ENCODE measurements around the gene SUGCT. TPM values are rescaled to one million over a fixed set of nuclear protein-coding genes. Genes with fewer than 3 reads are reported as not detected.

The SUGCT gene
- polyA plus RNA-seq, 1 of the 3 experiments (the other 2 are of a cell fraction), result 53.7 TPM

DNA sequence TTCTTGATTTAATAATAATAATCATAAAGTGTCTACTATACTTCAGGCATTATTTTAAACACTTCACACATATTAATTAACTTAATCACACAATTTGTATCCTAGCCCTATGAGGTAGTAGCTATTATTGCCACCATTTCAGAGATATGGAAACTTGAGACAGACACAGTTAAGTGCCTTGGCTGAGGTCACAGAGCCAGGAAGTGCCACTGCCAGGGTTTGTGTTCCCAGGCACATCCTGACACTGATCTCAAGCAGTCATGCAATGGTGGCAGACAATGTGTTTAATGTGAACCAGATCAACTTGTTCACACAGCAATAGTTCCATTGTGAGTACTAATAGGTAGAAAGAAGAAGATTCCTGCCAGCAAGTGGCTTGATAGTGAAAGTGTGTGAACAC is 666.0 kb downstream of the SUGCT start:
- no peaks in the 10 kb centered on the region for H3K9me2 ChIP-seq
- no peak for TF ChIP-seq FOXM1 (IDR thresholded peaks at IDR 0.05; ENCODE audit: low read depth)
- no peak for TF ChIP-seq YY1 (IDR thresholded peaks at IDR 0.05; ENCODE audit: low read depth)
- TF ChIP-seq, protein P1, sequence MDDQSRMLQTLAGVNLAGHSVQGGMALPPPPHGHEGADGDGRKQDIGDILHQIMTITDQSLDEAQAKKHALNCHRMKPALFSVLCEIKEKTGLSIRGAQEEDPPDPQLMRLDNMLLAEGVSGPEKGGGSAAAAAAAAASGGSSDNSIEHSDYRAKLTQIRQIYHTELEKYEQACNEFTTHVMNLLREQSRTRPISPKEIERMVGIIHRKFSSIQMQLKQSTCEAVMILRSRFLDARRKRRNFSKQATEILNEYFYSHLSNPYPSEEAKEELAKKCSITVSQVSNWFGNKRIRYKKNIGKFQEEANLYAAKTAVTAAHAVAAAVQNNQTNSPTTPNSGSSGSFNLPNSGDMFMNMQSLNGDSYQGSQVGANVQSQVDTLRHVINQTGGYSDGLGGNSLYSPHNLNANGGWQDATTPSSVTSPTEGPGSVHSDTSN (IDR thresholded peaks at IDR 0.05), result no peak
- no peak overlapping the region for H3K9ac ChIP-seq
- no peaks in the 10 kb centered on the region for H3K9me3 ChIP-seq
- POLR2A ChIA-PET, result no interaction called here
- H3K4me2 ChIP-seq, result no peak overlapping the region
- peaks cover 6% of the 10 kb centered on the region for H3F3A ChIP-seq (replicated peaks; ENCODE audit: insufficient read depth)
- no peaks in the 10 kb centered on the region for H4K20me1 ChIP-seq (ENCODE audit: insufficient read depth)
- no peak for DNase-seq
- no peak overlapping the region for H3K4me3 ChIP-seq (ENCODE audit: low read depth in 2 of 2, low read length in 1 of 2)
- no peak overlapping the region for H2AFZ ChIP-seq (ENCODE audit: low read depth)
- H3K4me1 ChIP-seq (ENCODE audit: control insufficient read depth in 1 of 2, insufficient read depth in 2 of 2, low read depth in 1 of 2, low read length in 1 of 2), result peaks cover 12 to 27% of the 10 kb centered on the region in 2 experiments; a peak in 3 of 4 replicates
- no peaks in the 10 kb centered on the region for H3K27me3 ChIP-seq (ENCODE audit: insufficient read depth)
- peak overlapping the region; percentile 19 to 85; a peak in 3 of 4 replicates for H3K27ac ChIP-seq (ENCODE audit: low read depth in 2 of 2, low read length in 1 of 2)
- H3K79me2 ChIP-seq (ENCODE audit: insufficient read depth), result peaks cover 57% of the 10 kb centered on the region; the same call in 1 of the 2 replicates
- CTCF ChIA-PET, result interaction anchor here (1.1 to 1.3 kb wide), 2 partner anchors 8 to 21 kb away, joined by 3 to 4 read pairs; no protein-coding TSS in a partner anchor
- H3K36me3 ChIP-seq (replicated peaks in 1 of 2; ENCODE audit: control insufficient read depth in 1 of 2, insufficient read depth in 2 of 2, low read length in 1 of 2), result no peaks in the 10 kb centered on the region

DNA sequence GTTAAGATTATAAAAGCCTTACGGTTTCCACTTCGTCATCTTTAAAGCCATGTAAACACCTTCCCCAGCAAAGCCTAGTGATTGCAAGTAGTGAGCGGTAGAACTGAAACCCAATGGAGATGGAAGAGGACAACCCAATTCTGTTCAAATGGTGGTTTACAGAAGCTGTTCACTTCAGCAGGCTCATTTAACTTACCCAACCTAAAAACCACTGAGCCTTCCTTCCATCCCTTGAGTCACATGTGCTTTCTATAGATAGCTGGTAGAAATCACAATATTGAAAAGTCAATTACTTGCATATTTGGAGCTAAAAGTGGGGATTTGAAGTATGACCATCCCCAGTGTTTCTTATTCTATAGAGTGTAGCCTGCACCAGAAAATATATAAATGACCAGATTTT is 667.7 kb downstream of the SUGCT start:
- Histone ChIP-seq H3K4me2 (no peak overlapping the region), H3K9me3 (no peaks in the 10 kb centered on the region), H4K20me1 (ENCODE audit: insufficient read depth) (no peaks in the 10 kb centered on the region), H3K27me3 (ENCODE audit: insufficient read depth) (no peaks in the 10 kb centered on the region), H3K4me1 (ENCODE audit: control insufficient read depth in 1 of 2, insufficient read depth in 2 of 2, low read depth in 1 of 2, low read length in 1 of 2) (peaks cover 16 to 27% of the 10 kb centered on the region in 2 experiments), H3K27ac (ENCODE audit: low read depth in 2 of 2, low read length in 1 of 2) (peak overlapping the region in 1 of 2 experiments; percentile 19; a peak in 2 of 4 replicates), H2AFZ (ENCODE audit: low read depth) (no peak overlapping the region), H3K4me3 (ENCODE audit: low read depth in 2 of 2, low read length in 1 of 2) (no peak overlapping the region), H3K9ac (no peak overlapping the region), H3K79me2 (ENCODE audit: insufficient read depth) (peaks cover 52% of the 10 kb centered on the region), H3K36me3 (replicated peaks in 1 of 2; ENCODE audit: control insufficient read depth in 1 of 2, insufficient read depth in 2 of 2, low read length in 1 of 2) (no peaks in the 10 kb centered on the region), H3F3A (replicated peaks; ENCODE audit: insufficient read depth) (peaks cover 20% of the 10 kb centered on the region), H3K9me2 (no peaks in the 10 kb centered on the region)
- TF ChIP-seq YY1 (IDR thresholded peaks at IDR 0.05; ENCODE audit: low read depth) (no peak), SIN3A (IDR thresholded peaks at IDR 0.05; ENCODE audit: borderline replicate concordance, low read depth, low read length) (no peak), FOXM1 (IDR thresholded peaks at IDR 0.05; ENCODE audit: low read depth) (no peak), NFIC (IDR thresholded peaks at IDR 0.05; ENCODE audit: borderline replicate concordance) (no peak), GATA2 (CRISPR knock-in tag; IDR thresholded peaks at IDR 0.05) (no peak), MXI1 (IDR thresholded peaks at IDR 0.05; ENCODE audit: low read depth, low read length) (no peak), RAD21 (IDR thresholded peaks at IDR 0.05; ENCODE audit: low read length) (no peak), RXRA (IDR thresholded peaks at IDR 0.05; ENCODE audit: borderline replicate concordance, low read depth) (no peak), MEF2A (IDR thresholded peaks at IDR 0.05; ENCODE audit: borderline replicate concordance, low read depth) (no peak)
- TF ChIP-seq, protein P2, sequence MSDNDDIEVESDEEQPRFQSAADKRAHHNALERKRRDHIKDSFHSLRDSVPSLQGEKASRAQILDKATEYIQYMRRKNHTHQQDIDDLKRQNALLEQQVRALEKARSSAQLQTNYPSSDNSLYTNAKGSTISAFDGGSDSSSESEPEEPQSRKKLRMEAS (IDR thresholded peaks at IDR 0.05; ENCODE audit: low read depth), result no peak
- ChIA-PET CTCF (interaction anchor here (0.7 to 1.8 kb wide), 6 partner anchors 10 to 178 kb away, joined by 3 to 4 read pairs (median 3); no protein-coding TSS in a partner anchor), POLR2A (interaction anchor here (0.6 kb wide), 1 partner anchor 20 kb away, joined by 3 read pairs; no protein-coding TSS in a partner anchor)
- no peak for DNase-seq
- WGBS (ENCODE audit: low lambda C conversion rate), result 95% methylated on average over 3 of the region's 3 CpGs

Measured in SK-N-SH (cell line).